H9 (cell line): Measurements from ENCODE around the gene ALDH2. TPM values are rescaled to one million over a fixed set of nuclear protein-coding genes. Genes with fewer than 3 reads are reported as not detected.

Experiments
- DNase-seq: peaks from one replicate; pipeline ENCODE4 v3.0.0-alpha.2; 2017
- H2AFZ ChIP-seq: one replicate; pipeline ENCODE4 v1.6.1; 2013; ENCODE audit warnings: mild to moderate bottlenecking, low read length, control low read depth, moderate library complexity
- H2AK5ac ChIP-seq: 2 replicates; pipeline ENCODE4 v1.6.1; 2013; ENCODE audit warnings: low read length, control low read depth, mixed read lengths; ENCODE audit not compliant: insufficient read length
- H2BK120ac ChIP-seq: one replicate; pipeline ENCODE4 v1.6.1; 2013; ENCODE audit warnings: low read depth, mild to moderate bottlenecking, low read length, control low read depth, inconsistent platforms; ENCODE audit not compliant: poor library complexity, severe bottlenecking
- H2BK12ac ChIP-seq: 2 replicates; pipeline ENCODE4 v1.6.1; 2013; ENCODE audit warnings: low read length, control low read depth, mixed read lengths, low read depth; ENCODE audit not compliant: insufficient read length
- H2BK15ac ChIP-seq: 2 replicates; pipeline ENCODE4 v1.6.1; 2013; ENCODE audit warnings: low read depth, low read length, control low read depth
- H2BK20ac ChIP-seq: one replicate; pipeline ENCODE4 v1.6.1; 2013; ENCODE audit warnings: low read depth, mild to moderate bottlenecking, low read length, control low read depth, inconsistent platforms; ENCODE audit not compliant: poor library complexity, severe bottlenecking
- H2BK5ac ChIP-seq: 2 replicates; pipeline ENCODE4 v1.6.1; 2013; ENCODE audit warnings: low read length, control low read depth, mixed read lengths; ENCODE audit not compliant: insufficient read length
- H3K14ac ChIP-seq: 2 replicates; pipeline ENCODE4 v1.6.1; 2013; ENCODE audit warnings: low read length, control low read depth; ENCODE audit not compliant: insufficient read depth
- H3K18ac ChIP-seq: 2 replicates; pipeline ENCODE4 v1.6.1; 2013; ENCODE audit warnings: low read depth, mild to moderate bottlenecking, mixed read lengths, low read length, control low read depth; ENCODE audit not compliant: insufficient read length
- H3K23ac ChIP-seq: 2 replicates; pipeline ENCODE4 v1.6.1; 2013; ENCODE audit warnings: low read length, control low read depth, mixed read lengths, low read depth; ENCODE audit not compliant: insufficient read length
- H3K23me2 ChIP-seq: 2 replicates; pipeline ENCODE4 v1.6.1; 2013; ENCODE audit warnings: low read depth, mild to moderate bottlenecking, mixed read lengths, low read length, control low read depth; ENCODE audit not compliant: insufficient read length, poor library complexity, severe bottlenecking
- H3K27ac ChIP-seq: 2 replicates; pipeline ENCODE4 v1.5.1; 2013; ENCODE audit warnings: low read length, control low read depth, mixed read lengths, low read depth; ENCODE audit not compliant: insufficient read length
- H3K27me3 ChIP-seq: 2 replicates; pipeline ENCODE4 v1.6.1; 2013; ENCODE audit warnings: low read length, control low read depth, inconsistent platforms; ENCODE audit not compliant: insufficient read depth
- H3K4ac ChIP-seq: 2 replicates; pipeline ENCODE4 v1.6.1; 2013; ENCODE audit warnings: low read depth, mild to moderate bottlenecking, control low read depth, inconsistent platforms, low read length, moderate library complexity
- H3K4me1 ChIP-seq: 2 replicates; pipeline ENCODE4 v1.6.1; 2013; ENCODE audit warnings: low read length, control low read depth, inconsistent platforms; ENCODE audit not compliant: insufficient read depth
- H3K4me2 ChIP-seq: 2 replicates; pipeline ENCODE4 v1.6.1; 2013; ENCODE audit warnings: low read length, control low read depth, mixed read lengths; ENCODE audit not compliant: insufficient read length, insufficient read depth
- H3K56ac ChIP-seq: 2 replicates; pipeline ENCODE4 v1.6.1; 2013; ENCODE audit warnings: low read depth, mild to moderate bottlenecking, mixed read lengths, low read length, control low read depth; ENCODE audit not compliant: insufficient read length
- H3K79me1 ChIP-seq: 2 replicates; pipeline ENCODE4 v1.6.1; 2013; ENCODE audit warnings: low read depth, mild to moderate bottlenecking, moderate library complexity, low read length, control low read depth, inconsistent platforms; ENCODE audit not compliant: insufficient read depth, poor library complexity, severe bottlenecking
- H3K79me2 ChIP-seq: 2 replicates; pipeline ENCODE4 v1.6.1; 2013; ENCODE audit warnings: low read length, control low read depth, inconsistent platforms; ENCODE audit not compliant: insufficient read depth
- H3K9ac ChIP-seq: 2 replicates; pipeline ENCODE4 v1.6.1; 2013; ENCODE audit warnings: low read length, control low read depth, mixed read lengths; ENCODE audit not compliant: insufficient read length; ENCODE audit errors: extremely low read depth
- H3K9me3 ChIP-seq: one replicate; pipeline ENCODE4 v1.6.1; 2013; ENCODE audit warnings: low read depth, low read length, inconsistent platforms; ENCODE audit not compliant: control insufficient read depth
- H3T11ph ChIP-seq: one replicate; pipeline ENCODE4 v1.6.1; 2013; ENCODE audit warnings: mild to moderate bottlenecking, low read length, control low read depth, inconsistent platforms
- H4K20me1 ChIP-seq: one replicate; pipeline ENCODE4 v1.6.1; 2013; ENCODE audit not compliant: control insufficient read depth, insufficient read length, insufficient read depth
- H4K5ac ChIP-seq: 2 replicates; pipeline ENCODE4 v1.6.1; 2013; ENCODE audit warnings: low read depth, mild to moderate bottlenecking, mixed read lengths, low read length, control low read depth; ENCODE audit not compliant: insufficient read length
- H4K8ac ChIP-seq: replicated peaks from 2 replicates; pipeline ENCODE4 v1.6.1; 2013; ENCODE audit warnings: low read length, control low read depth, mixed read lengths, low read depth; ENCODE audit not compliant: insufficient read length
- H4K91ac ChIP-seq: 2 replicates; pipeline ENCODE4 v1.6.1; 2013; ENCODE audit warnings: low read depth, mild to moderate bottlenecking, moderate library complexity, mixed read lengths, low read length, control low read depth; ENCODE audit not compliant: insufficient read length
- H3K27ac Mint-ChIP-seq, 3 experiments: 2 replicates in 2 of 3; 3 replicates in 1 of 3; pipeline ENCODE4 v1.8.0; 2020 to 2021; ENCODE audit warnings: mixed read lengths in 3 of 3, mild to moderate bottlenecking in 1 of 3, moderate library complexity in 1 of 3
- H3K27me3 Mint-ChIP-seq: 2 replicates; pipeline ENCODE4 v1.8.0; 2021; ENCODE audit warnings: low read depth, mild to moderate bottlenecking, moderate library complexity, mixed read lengths
- H3K36me3 Mint-ChIP-seq, 3 experiments: 2 replicates in 2 of 3; 3 replicates in 1 of 3; pipeline ENCODE4 v1.8.0; 2020 to 2021; ENCODE audit warnings: low read depth in 3 of 3, mixed read lengths in 3 of 3; ENCODE audit not compliant: insufficient read depth in 1 of 3
- H3K4me1 Mint-ChIP-seq, 2 experiments: 2 replicates each; pipeline ENCODE4 v1.8.0; 2020; ENCODE audit warnings: mixed read lengths in 2 of 2
- H3K4me3 Mint-ChIP-seq, 2 experiments: 2 replicates in 1 of 2; 3 replicates in 1 of 2; pipeline ENCODE4 v1.8.0; 2020 to 2021; ENCODE audit warnings: mild to moderate bottlenecking in 2 of 2, mixed read lengths in 2 of 2, moderate library complexity in 1 of 2
- H3K9me3 Mint-ChIP-seq, 2 experiments: 2 replicates in 1 of 2; 3 replicates in 1 of 2; pipeline ENCODE4 v1.8.0; 2020; ENCODE audit warnings: mild to moderate bottlenecking in 2 of 2, mixed read lengths in 2 of 2, moderate library complexity in 1 of 2
- CTCF ChIP-seq: fragments of 200-600 bp; sonication (generic); conservative IDR thresholded peaks from 3 replicates; pipeline ENCODE4 v1.8.0; 2021; ENCODE audit warnings: antibody characterized with exemption, mild to moderate bottlenecking
- WGBS: extraction: QIAGEN DNeasy Blood & Tissue Kit; methylation state at CpG from one replicate; pipeline ENCODE4 v1.1.7; 2013; ENCODE audit warnings: missing lambda C conversion rate, low lambda C conversion rate, mixed read lengths; ENCODE audit not compliant: insufficient read length; ENCODE audit errors: extremely low coverage; 5-methylcytosine and 5-hydroxymethylcytosine counted together
- total RNA-seq: library from RNA; stranded (reverse); gene quantifications from 2 replicates; pipeline ENCODE4 v1.2.1, GENCODE V29; 2021

Gene ALDH2
- total RNA-seq, 1 experiment from 2014 or later, result 44.0 TPM

- no peak for DNase-seq
- WGBS, result no CpG with 5 or more reads among the region's 9 CpGs
- no peaks in the 10 kb centered on the region for H3K23me2 ChIP-seq
These were observed 19.4 kb upstream of the ALDH2 start for GRCh38 chr12:111747333-111747732.

More at GRCh38 chr12:111747333-111747732, 19.4 kb upstream of the ALDH2 start:
- Histone ChIP-seq H4K20me1 (no peaks in the 10 kb centered on the region), H3K79me1 (no peaks in the 10 kb centered on the region), H3K4me2 (no peak overlapping the region), H3K4ac (no peak overlapping the region), H3T11ph (no peak overlapping the region), H4K5ac (no peak overlapping the region), H3K9me3 (no peaks in the 10 kb centered on the region), H4K91ac (no peak overlapping the region), H3K79me2 (no peaks in the 10 kb centered on the region), H2BK15ac (no peak overlapping the region), H2BK12ac (no peak overlapping the region), H3K14ac (no peak overlapping the region), H3K27ac (no peak overlapping the region), H3K23ac (no peak overlapping the region), H3K27me3 (no peaks in the 10 kb centered on the region), H2AK5ac (no peak overlapping the region), H3K4me1 (no peaks in the 10 kb centered on the region; the same call in 1 of the 2 replicates), H2BK5ac (no peak overlapping the region), H4K8ac (no peak overlapping the region), H2BK20ac (no peak overlapping the region), H3K18ac (no peak overlapping the region), H3K9ac (no peak overlapping the region), H2AFZ (no peak overlapping the region), H3K56ac (no peak overlapping the region), H2BK120ac (no peak overlapping the region)
- TF ChIP-seq CTCF, result no peak
- no peak overlapping the region for H3K4me3 Mint-ChIP-seq
- H3K4me1 Mint-ChIP-seq, result no peaks in the 10 kb centered on the region
- H3K36me3 Mint-ChIP-seq, result peaks cover 10 to 26% (median 15%) of the 10 kb centered on the region in 3 experiments
- no peaks in the 10 kb centered on the region for H3K27me3 Mint-ChIP-seq
- no peak overlapping the region; a peak in 1 of 7 replicates for H3K27ac Mint-ChIP-seq
- H3K9me3 Mint-ChIP-seq, result no peaks in the 10 kb centered on the region
